DMS79 treated with DMSO at 0.1 percent for 48 hours (cell line): ENCODE results near the gene CACNA1C.
"Not testable (repeated sequence)": the region's sequence is repeated elsewhere in the genome, so short reads cannot be mapped to it uniquely, and the experiment has no call there.

Experiments used
- DNase-seq: peaks from one replicate; lab custom pipeline; 2025; lab: John Stamatoyannopoulos, UW

Gene CACNA1C

GRCh38 chr12:2488131-2488530, 435.3 kb downstream of the CACNA1C start:
- DNase-seq: no peak

DNA sequence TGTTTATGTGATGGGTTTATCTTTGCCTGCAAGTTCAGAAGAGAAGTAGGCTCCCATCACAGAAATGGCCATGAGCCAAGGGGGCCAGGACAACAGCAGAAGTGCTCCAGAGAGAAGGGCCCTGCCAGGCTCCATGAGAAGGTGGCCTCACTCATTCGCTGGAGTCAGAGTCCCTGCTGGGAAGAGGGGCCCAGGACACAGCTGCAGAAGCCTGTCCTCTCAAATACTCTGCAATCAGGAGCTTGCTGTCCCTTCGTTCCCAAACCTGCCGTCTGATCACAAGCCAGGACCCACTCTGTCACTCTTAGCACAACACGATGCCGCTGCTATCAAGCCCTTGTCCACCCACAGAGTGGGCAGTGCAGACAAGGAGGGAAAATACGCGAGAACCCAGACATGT, 435.8 kb downstream of the CACNA1C start:
- no peak for DNase-seq

DNA sequence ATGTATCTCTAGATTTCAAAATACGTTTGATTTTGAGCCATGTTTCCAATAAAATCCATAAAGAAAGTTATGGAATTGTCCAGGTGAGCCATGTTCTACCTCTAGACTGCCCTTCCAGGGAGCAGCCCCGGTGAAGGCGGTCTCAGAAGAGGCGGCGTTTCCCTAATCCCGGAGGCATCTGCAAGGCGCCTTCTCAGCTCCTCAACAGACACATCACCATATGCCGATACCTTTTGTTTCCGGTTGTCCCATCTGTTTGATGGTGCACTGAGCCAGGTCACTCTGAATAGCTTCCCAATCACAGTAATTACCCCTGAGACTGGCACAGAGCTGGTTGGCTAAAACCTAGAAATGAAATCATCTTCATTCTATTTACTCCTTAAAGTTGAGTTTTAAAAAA, 436.5 kb downstream of the CACNA1C start:
- DNase-seq: no peak

- no peak for DNase-seq
Measured at GRCh38 chr12:2490831-2491230, 438.0 kb downstream of the CACNA1C start.

GRCh38 chr12:2491349-2491748, 438.6 kb downstream of the CACNA1C start:
- DNase-seq: not testable (repeated sequence)

GRCh38 chr12:2492236-2492635, 439.4 kb downstream of the CACNA1C start:
- DNase-seq: no peak

- no peak for DNase-seq
Measured at GRCh38 chr12:2493086-2493485, 440.3 kb downstream of the CACNA1C start.

DNA sequence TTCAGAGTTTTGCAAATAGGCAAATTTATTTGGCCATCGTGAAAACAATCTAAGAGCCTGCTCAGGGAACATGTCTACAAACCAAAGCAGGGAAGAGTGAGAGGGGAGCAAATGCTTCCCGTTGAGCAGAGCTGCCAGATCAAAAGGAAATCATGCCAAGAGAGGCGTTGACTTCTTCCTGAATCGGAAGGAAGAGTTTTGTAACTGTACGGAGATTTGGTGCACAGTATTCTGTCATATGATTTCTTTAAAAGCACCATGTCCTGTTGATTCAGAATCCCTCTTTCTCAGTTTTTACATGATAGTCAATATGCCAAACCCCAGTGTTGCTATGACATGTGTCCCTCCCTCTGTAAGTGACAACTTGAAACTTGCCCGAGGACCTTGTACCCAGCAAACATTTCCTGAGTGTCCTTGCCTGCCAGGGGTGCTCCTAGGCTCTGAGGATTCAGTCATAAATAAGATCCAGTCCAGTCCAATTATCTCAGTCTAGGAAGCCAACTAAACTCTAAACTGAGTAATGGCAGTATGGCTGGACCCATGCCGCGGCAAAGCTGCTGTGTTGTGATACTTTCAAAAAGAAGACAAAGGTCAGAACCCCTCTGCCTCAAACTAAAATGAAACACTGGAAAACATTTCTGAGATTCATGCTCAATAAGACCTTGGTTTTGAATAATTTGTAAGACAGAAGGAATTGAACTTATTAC, 441.9 kb downstream of the CACNA1C start:
- no peak for DNase-seq

DNA sequence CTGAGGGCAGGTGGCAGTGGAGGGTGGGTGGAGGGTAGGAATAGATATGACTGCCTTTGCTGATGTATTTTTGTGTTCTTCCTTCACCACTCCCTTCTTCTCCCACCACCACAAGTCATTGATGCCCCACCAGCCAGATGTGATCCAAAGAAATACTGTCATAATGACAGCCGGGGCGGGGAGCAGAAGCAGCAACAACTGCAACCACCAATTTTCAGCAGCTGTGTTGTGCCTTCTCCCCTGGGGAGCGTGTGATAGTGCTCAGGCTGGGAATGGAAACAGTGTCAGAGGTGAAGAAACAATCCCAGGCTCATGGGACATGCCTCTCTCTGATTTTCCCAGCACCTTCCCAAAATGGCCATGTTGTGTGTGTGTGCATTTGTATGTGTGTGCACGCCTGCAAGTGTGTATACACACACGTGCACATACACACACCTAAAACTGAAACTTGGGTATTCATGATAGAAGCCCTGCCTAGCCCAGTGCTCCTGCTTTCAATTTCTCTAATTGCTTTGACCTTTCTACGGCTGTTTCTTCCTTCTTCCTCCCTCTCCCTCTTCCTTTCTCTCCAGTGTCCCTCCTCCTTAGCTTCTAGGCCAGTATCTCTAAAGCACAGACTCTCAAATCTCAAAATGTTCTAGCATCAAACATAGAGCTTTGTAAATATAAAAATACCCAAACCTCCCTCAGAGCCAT, 442.8 kb downstream of the CACNA1C start:
- DNase-seq: no peak

DNA sequence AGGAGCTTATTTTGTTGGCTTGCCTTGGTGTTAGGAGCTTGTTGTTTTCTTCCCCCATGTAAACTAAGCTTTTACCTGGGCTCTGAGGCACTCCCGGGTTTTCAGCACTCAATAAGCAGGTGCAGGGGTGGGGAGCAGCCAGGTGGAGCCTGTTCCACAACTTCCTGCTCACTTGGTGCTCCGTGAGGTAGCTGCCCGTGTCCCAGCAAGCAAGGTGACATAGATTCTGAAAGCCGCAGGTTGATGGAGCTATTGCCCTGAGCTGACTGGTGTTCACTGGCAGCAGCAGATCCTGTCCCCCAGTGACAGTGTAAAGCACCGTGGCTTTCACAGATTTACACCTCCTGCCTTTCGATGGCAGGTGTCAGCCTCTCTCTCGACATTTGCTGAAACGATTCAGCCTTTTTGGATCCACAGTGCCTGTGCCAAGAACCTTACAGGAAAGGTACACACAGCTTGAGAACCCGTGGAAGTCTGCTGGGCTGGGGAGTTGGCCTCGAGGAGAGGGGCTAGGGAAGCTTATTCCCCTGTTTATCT, 446.2 kb downstream of the CACNA1C start:
- peak; percentile 69 for DNase-seq

DNA sequence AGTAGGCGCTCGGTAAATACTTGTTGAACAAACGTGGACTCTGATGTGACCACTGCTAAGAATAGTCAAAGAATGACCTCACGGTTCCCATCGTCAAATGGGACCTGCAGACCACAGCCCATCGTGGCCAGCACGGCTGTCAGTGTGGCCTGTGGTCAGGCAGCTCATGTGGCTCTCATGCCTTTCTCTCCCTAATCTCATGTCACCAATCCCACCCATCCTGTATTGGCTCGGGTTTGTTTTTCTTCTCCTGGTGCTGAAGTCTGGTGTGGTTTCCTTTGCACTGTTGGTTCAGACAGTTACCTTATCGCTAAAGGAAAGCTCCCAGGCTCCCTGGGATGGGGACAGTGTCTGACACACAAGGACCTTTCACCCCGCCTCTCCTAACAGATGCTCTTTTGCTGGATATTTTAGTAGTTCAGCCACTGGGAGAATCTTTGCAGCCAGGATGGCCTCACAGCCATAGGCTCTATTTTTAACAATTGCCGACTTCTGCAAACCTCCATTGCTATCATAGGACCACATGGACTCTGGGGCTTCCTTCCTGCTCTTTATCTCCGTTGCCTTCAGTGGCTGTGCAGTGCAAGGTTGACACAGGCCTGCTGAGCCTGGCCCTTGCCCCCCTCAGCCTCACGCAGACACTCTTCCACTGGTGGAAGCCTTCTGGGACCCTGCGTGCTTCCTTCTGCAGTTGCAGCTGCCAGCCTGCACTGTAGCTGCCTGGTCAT, 448.8 kb downstream of the CACNA1C start:
- no peak for DNase-seq

GRCh38 chr12:2503036-2503435, 450.2 kb downstream of the CACNA1C start:
- no peak for DNase-seq

GRCh38 chr12:2503762-2504161, 451.0 kb downstream of the CACNA1C start:
- DNase-seq: no peak

DNA sequence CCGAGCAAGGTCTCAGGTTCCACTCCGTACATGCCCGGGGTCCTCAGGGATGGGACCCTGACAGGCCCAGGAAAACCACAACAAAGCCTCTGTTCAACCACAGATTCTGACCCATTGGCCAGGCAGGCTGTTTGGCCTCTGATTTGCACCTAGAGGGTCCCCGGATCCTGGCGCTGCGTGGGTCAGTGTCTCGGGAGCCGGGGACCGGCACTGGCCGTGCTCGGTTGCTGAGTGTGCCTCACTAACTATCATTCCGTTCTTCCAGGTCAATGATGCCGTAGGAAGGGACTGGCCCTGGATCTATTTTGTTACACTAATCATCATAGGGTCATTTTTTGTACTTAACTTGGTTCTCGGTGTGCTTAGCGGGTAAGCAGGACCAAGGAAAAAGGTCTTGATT, 451.8 kb downstream of the CACNA1C start:
- no peak for DNase-seq

DNA sequence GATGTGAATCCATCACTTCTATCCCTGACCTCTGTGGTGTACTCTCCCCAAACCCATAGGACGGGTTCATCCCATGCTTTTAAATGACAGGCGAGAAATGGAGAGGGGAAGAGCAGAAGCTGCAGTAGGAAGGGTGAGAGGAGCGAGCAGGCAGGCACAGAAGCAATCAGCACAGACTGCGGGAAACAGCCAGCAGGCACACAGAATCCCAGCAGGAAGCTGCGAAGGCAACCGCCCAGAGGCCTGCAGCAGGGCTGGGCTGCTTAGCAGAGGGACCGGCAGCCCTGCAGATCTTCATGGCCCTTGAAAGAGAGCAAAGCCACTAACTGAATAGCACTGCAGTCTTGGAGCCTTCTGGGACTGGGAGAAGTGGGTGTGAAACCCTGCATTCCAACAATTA, 455.0 kb downstream of the CACNA1C start:
- DNase-seq: no peak

DNA sequence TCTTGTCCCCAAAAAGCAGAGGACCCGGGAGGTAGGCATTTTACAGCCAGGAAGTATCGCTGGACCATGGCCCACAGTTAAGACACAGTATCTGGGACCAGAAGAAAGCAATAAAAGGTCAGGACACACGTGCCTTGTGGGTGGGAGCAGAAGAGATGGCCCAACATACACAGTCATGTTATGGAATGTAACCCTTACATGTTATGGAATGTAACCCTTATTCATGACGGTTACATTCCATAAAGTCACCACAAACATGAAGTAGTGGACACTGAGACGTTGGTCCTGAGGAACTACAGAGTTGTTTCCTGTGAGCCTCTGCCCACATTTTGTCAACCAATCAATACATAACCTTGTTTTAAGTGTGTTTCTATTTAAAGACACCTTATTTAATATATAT, 456.4 kb downstream of the CACNA1C start:
- no peak for DNase-seq

- DNase-seq: no peak
Measured at GRCh38 chr12:2510045-2510444, 457.3 kb downstream of the CACNA1C start.

DNA sequence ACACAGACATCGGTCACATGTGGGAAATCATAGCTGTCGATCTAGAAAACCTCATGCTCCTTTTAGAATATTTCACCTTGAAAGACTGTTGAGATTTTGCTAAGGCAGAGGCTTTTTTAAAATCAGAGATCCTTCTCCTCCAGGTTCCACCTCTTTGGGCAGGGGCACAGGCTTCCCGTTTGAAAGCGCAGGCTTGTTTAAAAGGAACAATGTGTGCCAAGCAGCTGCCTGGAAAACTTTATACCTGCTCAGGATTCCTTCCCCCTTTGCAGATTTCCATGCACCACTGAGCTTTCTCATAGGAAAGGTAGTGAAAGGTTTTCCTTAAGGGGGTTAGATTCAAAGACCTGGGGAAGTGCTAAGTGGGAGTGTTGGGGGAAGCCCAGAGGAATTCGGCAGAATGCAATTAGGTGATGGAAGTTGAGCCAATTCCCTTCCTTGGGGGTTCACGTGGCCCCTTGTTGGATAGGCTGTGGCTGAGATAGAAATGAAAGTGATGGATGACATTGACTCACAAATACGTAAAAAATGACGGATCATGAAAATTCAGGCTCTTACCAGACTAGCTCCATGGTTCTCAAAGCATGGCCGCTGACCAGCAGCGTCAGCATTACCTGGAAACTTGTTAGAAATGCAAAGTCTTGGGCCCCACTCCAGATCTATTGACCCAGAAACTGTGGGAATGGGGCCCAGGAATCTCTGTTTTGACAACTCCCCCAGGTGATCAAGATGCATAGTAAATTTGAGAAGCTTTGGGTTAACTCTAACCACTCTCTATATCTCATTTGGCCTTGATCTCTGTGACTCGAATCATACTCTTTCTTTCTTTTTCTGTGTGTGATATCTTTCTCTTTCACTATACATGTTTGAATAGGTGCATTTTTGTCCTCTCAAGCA, 460.6 kb downstream of the CACNA1C start:
- DNase-seq: no peak

- DNase-seq: no peak
Measured at GRCh38 chr12:2514038-2514340, 461.2 kb downstream of the CACNA1C start.

DNA sequence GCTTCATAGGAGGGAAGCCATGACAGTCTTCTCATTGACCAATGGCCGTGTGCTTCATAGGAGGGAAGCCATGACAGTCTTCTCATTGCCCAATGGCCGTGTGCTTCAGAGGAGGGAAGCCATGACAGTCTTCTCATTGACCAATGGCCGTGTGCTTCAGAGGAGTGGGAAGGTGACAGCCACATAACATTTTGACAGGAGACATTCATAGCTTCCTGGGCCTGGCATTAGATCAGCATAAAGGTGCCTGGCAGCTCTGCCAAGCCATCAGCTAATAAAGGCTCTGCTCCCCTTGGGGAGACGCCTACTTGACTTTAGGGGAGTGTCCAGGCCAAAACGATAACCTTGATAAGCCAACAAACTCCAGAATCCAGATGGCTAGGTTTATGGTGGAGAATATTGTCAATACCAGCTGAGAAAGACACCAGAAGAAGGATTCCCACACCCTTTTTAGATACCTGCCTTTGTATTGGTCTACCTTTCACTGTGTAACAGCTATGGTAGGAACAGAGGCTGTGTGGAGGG, 468.0 kb downstream of the CACNA1C start:
- DNase-seq: no peak

GRCh38 chr12:2523317-2523716, 470.5 kb downstream of the CACNA1C start:
- no peak for DNase-seq

- no peak for DNase-seq
Measured at GRCh38 chr12:2523844-2524243, 471.1 kb downstream of the CACNA1C start.
